A204.1 (cell line): ENCODE measurements around the gene PTGS2.

Source experiments
- FAIRE-seq: peaks from 2 replicates; lab custom pipeline; 2012; peaks lifted over from hg19 to GRCh38; lab: Jason Lieb, UNC

Gene PTGS2

GRCh38 chr1:186680245-186681061, at the start of gene PTGS2:
Gene PTGS2 (minus strand): TSS chr1:186680423. CDS start chr1:186680290, 133 bp downstream.
- no peak for FAIRE-seq

- FAIRE-seq = no peak
These were observed 42.6 kb upstream of the PTGS2 start for GRCh38 chr1:186722711-186723309.

GRCh38 chr1:186717286-186717685, 37.1 kb upstream of the PTGS2 start:
- no peak for FAIRE-seq

GRCh38 chr1:186715887-186716809, 35.9 kb upstream of the PTGS2 start:
- no peak for FAIRE-seq

GRCh38 chr1:186710696-186711095, 30.5 kb upstream of the PTGS2 start:
- FAIRE-seq = no peak

GRCh38 chr1:186708694-186709097, 28.5 kb upstream of the PTGS2 start:
- FAIRE-seq = peak; percentile 59

GRCh38 chr1:186703209-186703766, 23.1 kb upstream of the PTGS2 start:
- no peak for FAIRE-seq

- no peak for FAIRE-seq
These were observed 20.5 kb upstream of the PTGS2 start for GRCh38 chr1:186700722-186701121.

GRCh38 chr1:186699519-186699918, 19.3 kb upstream of the PTGS2 start:
- FAIRE-seq = peak; percentile 30

GRCh38 chr1:186689907-186690306, 9.7 kb upstream of the PTGS2 start:
- FAIRE-seq = no peak

- FAIRE-seq = no peak
These were observed 9.2 kb upstream of the PTGS2 start for GRCh38 chr1:186689376-186689775.

GRCh38 chr1:186683652-186684410, 3.6 kb upstream of the PTGS2 start:
- FAIRE-seq = no peak

- no peak for FAIRE-seq
These were observed 2.5 kb upstream of the PTGS2 start for GRCh38 chr1:186682736-186683135.

- no peak for FAIRE-seq
These were observed 1.6 kb upstream of the PTGS2 start for GRCh38 chr1:186681801-186682200.

- no peak for FAIRE-seq
These were observed 898 bp upstream of the PTGS2 start for GRCh38 chr1:186681121-186681520.

GRCh38 chr1:186679924-186680244, 339 bp downstream of the PTGS2 start:
- FAIRE-seq = no peak

- no peak for FAIRE-seq
These were observed 2.1 kb downstream of the PTGS2 start for GRCh38 chr1:186678155-186678554.

- FAIRE-seq = no peak
These were observed 7.6 kb downstream of the PTGS2 start for GRCh38 chr1:186672596-186672995.

GRCh38 chr1:186672131-186672530, 8.1 kb downstream of the PTGS2 start:
- no peak for FAIRE-seq

- no peak for FAIRE-seq
These were observed 8.9 kb downstream of the PTGS2 start for GRCh38 chr1:186671136-186671825.
